ENCODE results near the gene SUPT5H. TPM values are rescaled to one million over a fixed set of nuclear protein-coding genes. Genes with fewer than 3 reads are reported as not detected.

Gene SUPT5H
- total and polyA plus RNA-seq, 2 of the 13 experiments (the other 11 are each of a cell fraction or from before 2014, with no cell fraction given), result 48.2 to 51.7 TPM

DNA sequence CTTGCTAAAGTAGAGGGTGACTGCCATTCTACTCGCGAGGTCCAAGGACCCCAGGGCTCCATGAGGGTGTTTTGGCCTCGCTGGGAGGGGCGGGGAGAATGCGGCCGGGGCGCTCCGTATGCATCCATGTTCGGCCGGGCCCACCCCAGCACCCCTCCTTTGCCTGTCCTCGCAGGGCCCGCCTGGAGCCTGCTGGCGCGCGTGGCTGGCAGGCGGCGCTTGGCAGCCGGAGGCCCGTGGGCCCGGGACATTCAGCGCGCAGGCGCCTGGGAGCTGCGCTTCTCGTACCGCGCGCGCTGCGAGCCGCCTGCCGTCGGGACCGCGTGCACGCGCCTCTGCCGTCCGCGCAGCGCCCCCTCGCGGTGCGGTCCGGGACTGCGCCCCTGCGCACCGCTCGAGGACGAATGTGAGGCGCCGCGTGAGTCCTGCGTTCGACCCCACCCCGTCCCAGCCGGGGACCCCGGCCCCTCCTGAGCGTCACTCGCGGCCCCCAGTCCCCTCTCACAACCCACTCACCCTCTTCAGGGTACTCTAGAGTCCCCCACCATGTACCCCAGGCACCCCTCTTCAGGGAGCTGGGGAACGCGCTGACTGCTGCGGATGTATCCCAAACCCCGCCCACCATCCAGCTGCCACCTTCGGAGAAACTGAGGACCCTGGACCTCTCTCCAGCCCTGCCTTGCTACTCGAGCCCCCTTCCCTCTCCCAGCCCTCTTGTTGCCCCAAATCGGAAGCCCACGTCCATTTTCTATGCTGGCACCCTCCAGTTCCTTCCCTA, 57.4 kb downstream of the SUPT5H start (continued):
- TF ChIP-seq, protein P1, sequence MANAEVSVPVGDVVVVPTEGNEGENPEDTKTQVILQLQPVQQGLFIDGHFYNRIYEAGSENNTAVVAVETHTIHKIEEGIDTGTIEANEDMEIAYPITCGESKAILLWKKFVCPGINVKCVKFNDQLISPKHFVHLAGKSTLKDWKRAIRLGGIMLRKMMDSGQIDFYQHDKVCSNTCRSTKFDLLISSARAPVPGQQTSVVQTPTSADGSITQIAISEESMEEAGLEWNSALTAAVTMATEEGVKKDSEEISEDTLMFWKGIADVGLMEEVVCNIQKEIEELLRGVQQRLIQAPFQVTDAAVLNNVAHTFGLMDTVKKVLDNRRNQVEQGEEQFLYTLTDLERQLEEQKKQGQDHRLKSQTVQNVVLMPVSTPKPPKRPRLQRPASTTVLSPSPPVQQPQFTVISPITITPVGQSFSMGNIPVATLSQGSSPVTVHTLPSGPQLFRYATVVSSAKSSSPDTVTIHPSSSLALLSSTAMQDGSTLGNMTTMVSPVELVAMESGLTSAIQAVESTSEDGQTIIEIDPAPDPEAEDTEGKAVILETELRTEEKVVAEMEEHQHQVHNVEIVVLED (CRISPR knock-in tag; IDR thresholded peaks at IDR 0.05; ENCODE audit: borderline replicate concordance), result peak; percentile 28
- peak; percentile 99 for TF ChIP-seq HES4 (CRISPR knock-in tag; IDR thresholded peaks at IDR 0.05; ENCODE audit: borderline replicate concordance)
- TF ChIP-seq HMG20B (CRISPR knock-in tag; conservative IDR thresholded peaks at IDR 0.05), result no peak
- TF ChIP-seq, protein P2, sequence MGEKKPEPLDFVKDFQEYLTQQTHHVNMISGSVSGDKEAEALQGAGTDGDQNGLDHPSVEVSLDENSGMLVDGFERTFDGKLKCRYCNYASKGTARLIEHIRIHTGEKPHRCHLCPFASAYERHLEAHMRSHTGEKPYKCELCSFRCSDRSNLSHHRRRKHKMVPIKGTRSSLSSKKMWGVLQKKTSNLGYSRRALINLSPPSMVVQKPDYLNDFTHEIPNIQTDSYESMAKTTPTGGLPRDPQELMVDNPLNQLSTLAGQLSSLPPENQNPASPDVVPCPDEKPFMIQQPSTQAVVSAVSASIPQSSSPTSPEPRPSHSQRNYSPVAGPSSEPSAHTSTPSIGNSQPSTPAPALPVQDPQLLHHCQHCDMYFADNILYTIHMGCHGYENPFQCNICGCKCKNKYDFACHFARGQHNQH (CRISPR knock-in tag; IDR thresholded peaks at IDR 0.05), result peak; percentile 77; the same call in 1 of the 2 replicates
- TF ChIP-seq, protein P3, sequence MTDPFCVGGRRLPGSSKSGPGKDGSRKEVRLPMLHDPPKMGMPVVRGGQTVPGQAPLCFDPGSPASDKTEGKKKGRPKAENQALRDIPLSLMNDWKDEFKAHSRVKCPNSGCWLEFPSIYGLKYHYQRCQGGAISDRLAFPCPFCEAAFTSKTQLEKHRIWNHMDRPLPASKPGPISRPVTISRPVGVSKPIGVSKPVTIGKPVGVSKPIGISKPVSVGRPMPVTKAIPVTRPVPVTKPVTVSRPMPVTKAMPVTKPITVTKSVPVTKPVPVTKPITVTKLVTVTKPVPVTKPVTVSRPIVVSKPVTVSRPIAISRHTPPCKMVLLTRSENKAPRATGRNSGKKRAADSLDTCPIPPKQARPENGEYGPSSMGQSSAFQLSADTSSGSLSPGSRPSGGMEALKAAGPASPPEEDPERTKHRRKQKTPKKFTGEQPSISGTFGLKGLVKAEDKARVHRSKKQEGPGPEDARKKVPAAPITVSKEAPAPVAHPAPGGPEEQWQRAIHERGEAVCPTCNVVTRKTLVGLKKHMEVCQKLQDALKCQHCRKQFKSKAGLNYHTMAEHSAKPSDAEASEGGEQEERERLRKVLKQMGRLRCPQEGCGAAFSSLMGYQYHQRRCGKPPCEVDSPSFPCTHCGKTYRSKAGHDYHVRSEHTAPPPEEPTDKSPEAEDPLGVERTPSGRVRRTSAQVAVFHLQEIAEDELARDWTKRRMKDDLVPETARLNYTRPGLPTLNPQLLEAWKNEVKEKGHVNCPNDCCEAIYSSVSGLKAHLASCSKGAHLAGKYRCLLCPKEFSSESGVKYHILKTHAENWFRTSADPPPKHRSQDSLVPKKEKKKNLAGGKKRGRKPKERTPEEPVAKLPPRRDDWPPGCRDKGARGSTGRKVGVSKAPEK (CRISPR knock-in tag; IDR thresholded peaks at IDR 0.05; ENCODE audit: borderline replicate concordance), result no peak
- TF ChIP-seq, protein P4, sequence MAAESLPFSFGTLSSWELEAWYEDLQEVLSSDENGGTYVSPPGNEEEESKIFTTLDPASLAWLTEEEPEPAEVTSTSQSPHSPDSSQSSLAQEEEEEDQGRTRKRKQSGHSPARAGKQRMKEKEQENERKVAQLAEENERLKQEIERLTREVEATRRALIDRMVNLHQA (CRISPR knock-in tag; IDR thresholded peaks at IDR 0.05), result no peak
- no peak for TF ChIP-seq MAZ (IDR thresholded peaks at IDR 0.05; ENCODE audit: borderline replicate concordance, low read depth, low read length)
- TF ChIP-seq MAZ (CRISPR knock-in tag; IDR thresholded peaks at IDR 0.05; ENCODE audit: low read depth), result peak; percentile 88; the same call in 1 of the 2 replicates
- TF ChIP-seq TCF12 (IDR thresholded peaks at IDR 0.05), result no peak
- TF ChIP-seq TCF12 (CRISPR knock-in tag; IDR thresholded peaks at IDR 0.05), result peak; percentile 65; the same call in 1 of the 2 replicates
- no peak for TF ChIP-seq LCORL (IDR thresholded peaks at IDR 0.05)
- TF ChIP-seq LCORL (CRISPR knock-in tag; IDR thresholded peaks at IDR 0.05), result 0 out of 2 replicates have a peak, but pooled peaks have one; percentile 23
- TF ChIP-seq MAFK (conservative IDR thresholded peaks at IDR 0.05 in 1 of 2, IDR thresholded peaks at IDR 0.05 in 1 of 2; ENCODE audit: low read length in 2 of 2), result no peak
- peak; percentile 87 for TF ChIP-seq BRCA1 (CRISPR knock-in tag; IDR thresholded peaks at IDR 0.05)
- TF ChIP-seq NR2C2 (CRISPR knock-in tag; IDR thresholded peaks at IDR 0.05; ENCODE audit: borderline replicate concordance), result peak; percentile 49
- TF ChIP-seq ZNF354B (CRISPR knock-in tag; IDR thresholded peaks at IDR 0.05), result peak; percentile 98
- TF ChIP-seq SRSF1 (optimal IDR thresholded peaks at IDR 0.05; ENCODE audit: low read depth, low read length), result no peak
- TF ChIP-seq, protein P5, sequence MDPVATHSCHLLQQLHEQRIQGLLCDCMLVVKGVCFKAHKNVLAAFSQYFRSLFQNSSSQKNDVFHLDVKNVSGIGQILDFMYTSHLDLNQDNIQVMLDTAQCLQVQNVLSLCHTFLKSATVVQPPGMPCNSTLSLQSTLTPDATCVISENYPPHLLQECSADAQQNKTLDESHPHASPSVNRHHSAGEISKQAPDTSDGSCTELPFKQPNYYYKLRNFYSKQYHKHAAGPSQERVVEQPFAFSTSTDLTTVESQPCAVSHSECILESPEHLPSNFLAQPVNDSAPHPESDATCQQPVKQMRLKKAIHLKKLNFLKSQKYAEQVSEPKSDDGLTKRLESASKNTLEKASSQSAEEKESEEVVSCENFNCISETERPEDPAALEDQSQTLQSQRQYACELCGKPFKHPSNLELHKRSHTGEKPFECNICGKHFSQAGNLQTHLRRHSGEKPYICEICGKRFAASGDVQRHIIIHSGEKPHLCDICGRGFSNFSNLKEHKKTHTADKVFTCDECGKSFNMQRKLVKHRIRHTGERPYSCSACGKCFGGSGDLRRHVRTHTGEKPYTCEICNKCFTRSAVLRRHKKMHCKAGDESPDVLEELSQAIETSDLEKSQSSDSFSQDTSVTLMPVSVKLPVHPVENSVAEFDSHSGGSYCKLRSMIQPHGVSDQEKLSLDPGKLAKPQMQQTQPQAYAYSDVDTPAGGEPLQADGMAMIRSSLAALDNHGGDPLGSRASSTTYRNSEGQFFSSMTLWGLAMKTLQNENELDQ (CRISPR knock-in tag; IDR thresholded peaks at IDR 0.05; ENCODE audit: borderline replicate concordance), result peak; percentile 86; the same call in 1 of the 2 replicates
- TF ChIP-seq MZF1 (CRISPR knock-in tag; IDR thresholded peaks at IDR 0.05; ENCODE audit: borderline replicate concordance), result no peak
- no peak for TF ChIP-seq ZSCAN30 (CRISPR knock-in tag; IDR thresholded peaks at IDR 0.05)
- peak; percentile 98 for TF ChIP-seq ZNF30 (CRISPR knock-in tag; IDR thresholded peaks at IDR 0.05)
